CD14-positive monocyte (primary cell): ENCODE measurements around the gene CTU2. TPM values are rescaled to one million over a fixed set of nuclear protein-coding genes. Genes with fewer than 3 reads are reported as not detected.

Experiments
- DNase-seq, 3 donors: peaks; one replicate each; pipeline ENCODE4 v3.0.0-alpha.2; 2011 to 2022
- H2AFZ ChIP-seq: 2 replicates; pipeline ENCODE4 v1.6.0; 2012; ENCODE audit warnings: mild to moderate bottlenecking, low read depth, low read length, inconsistent platforms; ENCODE audit not compliant: insufficient read depth, poor library complexity, severe bottlenecking
- H3K27ac ChIP-seq, 2 donors: 1 replicate in 1 of 2; 2 replicates in 1 of 2; pipeline ENCODE4 v1.5.1; 2012 to 2013; ENCODE audit warnings: low read length in 2 of 2, control low read depth in 1 of 2, inconsistent platforms in 1 of 2, low read depth in 1 of 2, mild to moderate bottlenecking in 1 of 2
- H3K27me3 ChIP-seq, 2 donors: one replicate each; pipeline versions ENCODE4 v1.6.0 to v1.6.1; 2011 to 2013; ENCODE audit warnings: low read length in 2 of 2; ENCODE audit not compliant: control insufficient read depth in 2 of 2, insufficient read depth in 2 of 2
- H3K36me3 ChIP-seq, 2 donors: replicated peaks in 1 of 2; 1 replicate in 1 of 2; 2 replicates in 1 of 2; pipeline versions ENCODE4 v1.5.1 to v1.6.1; 2012 to 2013; ENCODE audit warnings: low read length in 2 of 2, control low read depth in 1 of 2, inconsistent platforms in 1 of 2, mild to moderate bottlenecking in 1 of 2; ENCODE audit not compliant: insufficient read depth in 2 of 2, control insufficient read depth in 1 of 2
- H3K4me1 ChIP-seq, 2 donors: 1 replicate in 1 of 2; 2 replicates in 1 of 2; pipeline versions ENCODE4 v1.5.1 to v1.6.1; 2012 to 2013; ENCODE audit warnings: low read length in 2 of 2, control low read depth in 1 of 2, inconsistent platforms in 1 of 2, mild to moderate bottlenecking in 1 of 2, moderate library complexity in 1 of 2; ENCODE audit not compliant: insufficient read depth in 2 of 2, control insufficient read depth in 1 of 2
- H3K4me2 ChIP-seq: replicated peaks from 2 replicates; pipeline ENCODE3; 2012; ENCODE audit warnings: low read length, moderate library complexity, mild to moderate bottlenecking; ENCODE audit not compliant: poor library complexity, severe bottlenecking; ENCODE audit errors: extremely low read depth
- H3K4me3 ChIP-seq, 3 experiments: fragments of 200-600 bp in 1 of 3; sonication (generic) in 1 of 3; replicated peaks in 1 of 3; 1 replicate in 2 of 3; 2 replicates in 1 of 3; pipeline ENCODE4 v1.5.1; 2011 to 2013; ENCODE audit warnings: low read length in 3 of 3, mild to moderate bottlenecking in 3 of 3, control low read depth in 2 of 3, low read depth in 2 of 3, inconsistent platforms in 1 of 3, moderate library complexity in 1 of 3
- H3K79me2 ChIP-seq: 2 replicates; pipeline ENCODE4 v1.6.0; 2012; ENCODE audit warnings: mild to moderate bottlenecking, control low read depth, inconsistent platforms, low read length, moderate library complexity; ENCODE audit not compliant: insufficient read depth
- H3K9ac ChIP-seq: 2 replicates; pipeline ENCODE4 v1.6.0; 2017; ENCODE audit warnings: low read length, mild to moderate bottlenecking; ENCODE audit not compliant: insufficient read depth, poor library complexity, severe bottlenecking
- H3K9me3 ChIP-seq, 2 donors: replicated peaks in 1 of 2; 1 replicate in 1 of 2; 2 replicates in 1 of 2; pipeline versions ENCODE4 v1.5.1 to v1.6.1; 2012 to 2013; ENCODE audit warnings: low read length in 2 of 2, control low read depth in 1 of 2; ENCODE audit not compliant: control insufficient read depth in 1 of 2, insufficient read depth in 1 of 2
- H4K20me1 ChIP-seq: 2 replicates; pipeline ENCODE4 v1.6.0; 2012; ENCODE audit warnings: mild to moderate bottlenecking, low read length, control low read depth, moderate library complexity; ENCODE audit not compliant: insufficient read depth
- H3K27ac Mint-ChIP-seq, 7 donors: one replicate each; pipeline ENCODE4 v1.8.0; 2020; ENCODE audit warnings: mild to moderate bottlenecking in 7 of 7, mixed read lengths in 7 of 7, moderate library complexity in 6 of 7, inconsistent platforms in 2 of 7
- H3K27me3 Mint-ChIP-seq, 3 donors: one replicate each; pipeline ENCODE4 v1.8.0; 2021 to 2022; ENCODE audit warnings: low read depth in 3 of 3, mild to moderate bottlenecking in 3 of 3, mixed read lengths in 3 of 3, moderate library complexity in 3 of 3, inconsistent platforms in 1 of 3
- H3K36me3 Mint-ChIP-seq, 2 donors: one replicate each; pipeline ENCODE4 v1.8.0; 2020; ENCODE audit warnings: mixed read lengths in 2 of 2, inconsistent platforms in 1 of 2, mild to moderate bottlenecking in 1 of 2
- H3K4me1 Mint-ChIP-seq: one replicate; pipeline ENCODE4 v1.8.0; 2020; ENCODE audit warnings: mild to moderate bottlenecking, mixed read lengths
- H3K4me3 Mint-ChIP-seq, 2 donors: one replicate each; pipeline ENCODE4 v1.8.0; 2020; ENCODE audit warnings: mild to moderate bottlenecking in 2 of 2, mixed read lengths in 2 of 2, moderate library complexity in 1 of 2
- H3K9me3 Mint-ChIP-seq, 7 donors: one replicate each; pipeline ENCODE4 v1.8.0; 2020 to 2022; ENCODE audit warnings: mixed read lengths in 7 of 7, mild to moderate bottlenecking in 6 of 7, moderate library complexity in 6 of 7, inconsistent platforms in 2 of 7
- CTCF ChIP-seq: fragments of 200-600 bp; IDR thresholded peaks from one replicate; pipeline ENCODE4 v1.8.0; 2022; ENCODE audit warnings: antibody characterized with exemption, mild to moderate bottlenecking
- WGBS: methylation state at CpG from one replicate; pipeline ENCODE4 v1.1.5; 2013; ENCODE audit warnings: missing lambda C conversion rate; ENCODE audit not compliant: insufficient coverage; 5-methylcytosine and 5-hydroxymethylcytosine counted together
- intact Hi-C, 2 donors: fragments of 100-400 bp; cut with micrococcal nuclease; formaldehyde crosslinking; loops; one replicate each; pipeline versions ENCODE4 v1.15.0 to v1.15.1; 2023
- polyA plus RNA-seq, 3 donors: library from polyadenylated mRNA; depleted of rRNA in 1 of 3; unstranded in 2 of 3; stranded (reverse) in 1 of 3; fragments of 300-500 nt in 2 of 3; fragments of >200 nt in 1 of 3; fragmentation: Illumina TruSeq in 2 of 3; gene quantifications; 1 replicate in 2 of 3; 2 replicates in 1 of 3; pipeline ENCODE4 v1.2.3, GENCODE V29; 2012 to 2021

CTU2 gene
- polyA plus RNA-seq, 3 donors: 5.9 to 10.3 (median 7.5) TPM

DNA sequence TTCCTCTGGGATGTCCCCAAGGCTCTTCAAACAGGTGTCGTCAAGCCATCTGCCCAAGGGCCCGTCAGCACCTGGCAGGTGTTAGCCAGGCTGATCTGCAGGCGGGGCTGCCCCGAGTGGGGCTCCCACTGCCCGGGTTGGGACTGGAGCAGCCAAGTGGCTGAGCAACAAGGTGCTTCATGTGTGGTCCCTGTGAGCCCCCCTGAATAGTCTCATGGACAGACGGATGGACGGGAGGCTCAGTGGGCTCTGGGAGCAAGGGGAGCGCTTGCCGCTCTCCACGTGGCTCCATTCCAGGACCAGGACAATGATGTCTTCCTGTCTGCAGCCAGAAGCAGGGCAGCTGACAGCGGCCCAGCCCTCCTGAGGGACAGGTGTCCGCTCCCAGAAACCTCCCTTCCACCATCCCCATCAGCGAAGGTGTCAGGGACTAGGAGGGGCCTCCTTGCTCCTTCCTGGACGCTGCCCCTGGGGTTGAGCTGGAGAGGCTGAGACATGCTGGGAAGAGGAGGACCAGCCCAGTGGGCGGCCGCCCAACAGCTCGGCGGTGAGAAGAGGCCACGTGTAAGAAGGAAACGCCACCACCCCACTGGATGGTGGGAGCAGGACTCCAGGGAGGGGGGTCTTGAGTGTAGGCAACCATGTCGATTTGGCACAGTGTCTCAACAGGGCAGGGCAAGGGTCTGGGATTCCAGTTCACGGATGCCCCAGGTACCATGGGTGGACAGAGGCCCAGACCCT, 29.6 kb upstream of the CTU2 start:
- Mint-ChIP-seq H3K9me3 (no peaks in the 10 kb centered on the region), H3K4me3 (no peak overlapping the region), H3K27ac (no peak overlapping the region), H3K27me3 (no peaks in the 10 kb centered on the region), H3K36me3 (peaks cover 32 to 62% of the 10 kb centered on the region in 2 donors), H3K4me1 (peaks cover 16% of the 10 kb centered on the region)
- 95% methylated on average over 19 of the region's 22 CpGs for WGBS
- H3K4me1 ChIP-seq: peaks cover 18 to 20% of the 10 kb centered on the region in 2 donors
- intact Hi-C loops: no loop called here
- no peaks in the 10 kb centered on the region for H3K27me3 ChIP-seq
- peaks cover 38% of the 10 kb centered on the region in 2 donors for H3K36me3 ChIP-seq
- no peaks in the 10 kb centered on the region for H3K9me3 ChIP-seq
- no peak overlapping the region for H2AFZ ChIP-seq
- peaks cover 7% of the 10 kb centered on the region for H4K20me1 ChIP-seq
- no peak overlapping the region for H3K4me3 ChIP-seq
- H3K9ac ChIP-seq: no peak overlapping the region
- H3K79me2 ChIP-seq: no peaks in the 10 kb centered on the region
- no peak for DNase-seq
- H3K4me2 ChIP-seq: no peak overlapping the region
- TF ChIP-seq CTCF: no peak
- no peak overlapping the region for H3K27ac ChIP-seq

- Mint-ChIP-seq H3K27me3 (no peaks in the 10 kb centered on the region), H3K4me1 (peaks cover 27% of the 10 kb centered on the region), H3K27ac (no peak overlapping the region), H3K4me3 (no peak overlapping the region), H3K9me3 (no peaks in the 10 kb centered on the region), H3K36me3 (peaks cover 35 to 62% of the 10 kb centered on the region in 2 donors)
- Histone ChIP-seq H3K79me2 (peaks cover 4% of the 10 kb centered on the region), H3K4me2 (no peak overlapping the region), H3K4me1 (peaks cover 29 to 31% of the 10 kb centered on the region in 2 donors), H4K20me1 (peaks cover 7% of the 10 kb centered on the region), H2AFZ (no peak overlapping the region), H3K4me3 (no peak overlapping the region), H3K9ac (no peak overlapping the region), H3K27me3 (no peaks in the 10 kb centered on the region), H3K9me3 (no peaks in the 10 kb centered on the region), H3K36me3 (peaks cover 38% of the 10 kb centered on the region in 2 donors), H3K27ac (no peak overlapping the region)
- intact Hi-C loops: loop anchor here in 1 of 2 donors (2.0 kb wide), 1 partner anchor 13 kb away; no protein-coding TSS in a partner anchor
- no peak for TF ChIP-seq CTCF
- WGBS: 78% methylated on average over 9 of the region's 13 CpGs
- DNase-seq: no peak
These were observed 28.6 kb upstream of the CTU2 start for GRCh38 chr16:88677721-88678120.
